Measurements from ENCODE around the gene MPHOSPH6. TPM values are rescaled to one million over a fixed set of nuclear protein-coding genes. Genes with fewer than 3 reads are reported as not detected.
"Not testable (repeated sequence)": the region's sequence is repeated elsewhere in the genome, so short reads cannot be mapped to it uniquely, and the experiment has no call there.

Gene MPHOSPH6, protein sequence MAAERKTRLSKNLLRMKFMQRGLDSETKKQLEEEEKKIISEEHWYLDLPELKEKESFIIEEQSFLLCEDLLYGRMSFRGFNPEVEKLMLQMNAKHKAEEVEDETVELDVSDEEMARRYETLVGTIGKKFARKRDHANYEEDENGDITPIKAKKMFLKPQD
- total RNA-seq (2022) (39.9 and 46.8 TPM in 2 replicates), Bru-seq, nascent RNA (percentile 89 among the genes with signal in this experiment), BruChase-seq, experiment 1, labeled RNA remaining after a 6-hour chase (percentile 93 among the genes with signal in this experiment), BruChase-seq, experiment 2, labeled RNA remaining after a 2-hour chase (percentile 97 among the genes with signal in this experiment)
- long read RNA-seq, transcript MPHOSPH6-201 (5 exons, 1,103 nt), result major isoform, 61 of 78 reads
- long read RNA-seq, partial matches to known transcripts, result 3 of 78 reads
- long read RNA-seq, other reads (novel, unspliced or antisense), result 14 of 78 reads

DNA sequence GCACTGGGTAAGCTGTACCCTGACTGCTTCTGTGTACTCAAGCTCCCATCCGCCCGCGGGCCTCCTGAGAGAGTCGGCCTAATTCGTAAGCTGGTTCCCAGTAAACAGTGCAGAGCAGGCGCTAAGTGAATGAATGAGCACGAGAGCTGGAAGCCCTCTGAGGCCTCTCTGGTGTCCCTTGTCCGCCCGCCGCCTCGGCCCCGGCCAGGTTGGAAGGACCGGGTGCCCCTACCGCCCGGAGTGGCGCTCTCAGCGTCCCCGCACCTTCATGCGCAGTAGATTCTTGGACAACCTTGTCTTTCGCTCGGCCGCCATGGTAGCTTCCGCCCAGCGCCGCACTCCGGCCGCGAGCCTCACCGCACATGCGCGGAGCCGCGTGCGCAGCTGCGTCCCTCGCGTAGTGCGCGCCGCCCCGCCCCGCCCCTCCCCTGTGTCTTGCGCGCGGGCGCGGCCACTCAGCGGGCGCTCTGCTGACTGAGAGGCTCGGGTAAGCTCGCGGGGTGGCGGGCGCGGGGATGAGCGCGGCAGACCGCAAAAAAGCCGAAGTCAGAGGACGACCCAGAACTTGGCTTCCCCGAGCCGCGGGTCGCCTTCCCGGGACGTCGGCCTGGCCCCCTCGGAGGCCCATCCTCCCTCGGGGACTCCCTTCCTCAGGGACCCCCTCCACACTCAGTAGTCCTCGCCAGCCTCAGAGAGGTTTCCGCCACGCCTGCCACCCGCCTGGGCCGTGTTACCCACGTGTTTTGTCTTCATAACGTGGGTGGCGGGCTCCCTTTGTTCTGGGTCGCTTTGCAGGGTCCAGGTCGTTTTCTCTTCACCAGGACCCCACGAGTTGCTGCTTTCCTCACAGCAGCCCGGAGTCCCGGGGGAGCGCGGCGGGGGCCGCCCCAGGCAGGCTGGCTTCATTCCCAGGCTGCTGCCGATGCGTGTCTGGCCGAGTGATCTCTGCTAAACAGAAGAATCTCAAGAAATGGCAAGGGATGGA is at the start of gene MPHOSPH6:
TSS of gene MPHOSPH6 (minus strand) at position 364 of the 985 bp plus-strand sequence. CDS start at position 315, 49 bp downstream.
- intact Hi-C loops (cut with micrococcal nuclease), result loop anchor here (1.0 to 2.0 kb wide), 3 partner anchors 61 to 280 kb away; no protein-coding TSS in a partner anchor
- H3K4me3 Mint-ChIP-seq (ENCODE audit: unreplicated experiment), result peak within 1 kb of the TSS; percentile 79
- BruUV-seq (replicated peaks), result TSS peak; percentile 52
- CTCF ChIA-PET, result interaction anchor here (0.6 to 1.1 kb wide), 7 partner anchors 11 to 229 kb away, joined by 3 to 5 read pairs (median 3); no protein-coding TSS in a partner anchor
- H3K36me3 Mint-ChIP-seq (ENCODE audit: insufficient read depth, unreplicated experiment), result peaks cover 9% of the 10 kb centered on the region
- DNase-seq (ENCODE audit: unreplicated experiment), result peak; percentile 90
- no peaks in the 10 kb centered on the region for H3K9me3 Mint-ChIP-seq (ENCODE audit: unreplicated experiment)
- TF ChIP-seq, protein P1, sequence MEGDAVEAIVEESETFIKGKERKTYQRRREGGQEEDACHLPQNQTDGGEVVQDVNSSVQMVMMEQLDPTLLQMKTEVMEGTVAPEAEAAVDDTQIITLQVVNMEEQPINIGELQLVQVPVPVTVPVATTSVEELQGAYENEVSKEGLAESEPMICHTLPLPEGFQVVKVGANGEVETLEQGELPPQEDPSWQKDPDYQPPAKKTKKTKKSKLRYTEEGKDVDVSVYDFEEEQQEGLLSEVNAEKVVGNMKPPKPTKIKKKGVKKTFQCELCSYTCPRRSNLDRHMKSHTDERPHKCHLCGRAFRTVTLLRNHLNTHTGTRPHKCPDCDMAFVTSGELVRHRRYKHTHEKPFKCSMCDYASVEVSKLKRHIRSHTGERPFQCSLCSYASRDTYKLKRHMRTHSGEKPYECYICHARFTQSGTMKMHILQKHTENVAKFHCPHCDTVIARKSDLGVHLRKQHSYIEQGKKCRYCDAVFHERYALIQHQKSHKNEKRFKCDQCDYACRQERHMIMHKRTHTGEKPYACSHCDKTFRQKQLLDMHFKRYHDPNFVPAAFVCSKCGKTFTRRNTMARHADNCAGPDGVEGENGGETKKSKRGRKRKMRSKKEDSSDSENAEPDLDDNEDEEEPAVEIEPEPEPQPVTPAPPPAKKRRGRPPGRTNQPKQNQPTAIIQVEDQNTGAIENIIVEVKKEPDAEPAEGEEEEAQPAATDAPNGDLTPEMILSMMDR (IDR thresholded peaks at IDR 0.05; ENCODE audit: unreplicated experiment), result no peak
- H3K27me3 Mint-ChIP-seq (ENCODE audit: insufficient read depth, unreplicated experiment), result peaks cover 26% of the 10 kb centered on the region
- POLR2A ChIA-PET, result interaction anchor here (0.9 to 2.1 kb wide), 16 partner anchors 9 to 173 kb away, joined by 3 to 12 read pairs (median 6); partner anchors contain the start of gene SDR42E1
- peak within 1 kb of the TSS; percentile 68 for H3K27ac Mint-ChIP-seq (ENCODE audit: low read depth, unreplicated experiment)
- peaks cover 16% of the 10 kb centered on the region for H3K4me1 Mint-ChIP-seq (ENCODE audit: insufficient read depth, unreplicated experiment)

DNA sequence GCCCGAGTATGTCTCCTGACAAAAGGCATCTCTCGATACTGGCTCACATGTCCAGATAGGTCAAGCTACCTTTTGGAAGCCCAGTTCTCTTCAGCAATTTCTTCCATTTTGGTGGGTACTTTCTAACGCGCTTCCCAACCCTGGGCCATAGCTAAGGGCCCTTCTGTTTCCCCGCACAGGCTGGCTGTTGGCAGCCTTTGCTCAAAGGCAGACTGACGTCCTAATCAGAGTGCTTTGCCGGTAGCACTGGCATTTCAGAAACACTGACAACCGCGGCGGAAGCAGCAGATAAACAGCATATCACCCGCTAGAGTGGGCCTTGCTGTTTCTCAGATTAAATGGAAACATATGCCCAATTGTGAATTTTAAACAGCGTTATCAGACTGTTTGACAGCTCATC is 49.3 kb upstream of the MPHOSPH6 start:
- Mint-ChIP-seq H3K27me3 (ENCODE audit: insufficient read depth, unreplicated experiment) (peaks cover 13% of the 10 kb centered on the region), H3K4me1 (ENCODE audit: insufficient read depth, unreplicated experiment) (no peaks in the 10 kb centered on the region), H3K9me3 (ENCODE audit: unreplicated experiment) (no peaks in the 10 kb centered on the region), H3K36me3 (ENCODE audit: insufficient read depth, unreplicated experiment) (peaks cover 4% of the 10 kb centered on the region), H3K27ac (ENCODE audit: low read depth, unreplicated experiment) (no peak overlapping the region), H3K4me3 (ENCODE audit: unreplicated experiment) (no peak overlapping the region)
- DNase-seq (ENCODE audit: unreplicated experiment), result no peak
- TF ChIP-seq, protein P1 (IDR thresholded peaks at IDR 0.05; ENCODE audit: unreplicated experiment), result no peak
- intact Hi-C loops (cut with micrococcal nuclease), result no loop called here
- ChIA-PET POLR2A (interaction anchor here (0.8 kb wide), 1 partner anchor 28 kb away, joined by 3 read pairs; no protein-coding TSS in a partner anchor), CTCF (interaction anchor here (1.3 kb wide), 1 partner anchor 187 kb away, joined by 4 read pairs; no protein-coding TSS in a partner anchor)
- BruUV-seq (replicated peaks), result no TSS peak

DNA sequence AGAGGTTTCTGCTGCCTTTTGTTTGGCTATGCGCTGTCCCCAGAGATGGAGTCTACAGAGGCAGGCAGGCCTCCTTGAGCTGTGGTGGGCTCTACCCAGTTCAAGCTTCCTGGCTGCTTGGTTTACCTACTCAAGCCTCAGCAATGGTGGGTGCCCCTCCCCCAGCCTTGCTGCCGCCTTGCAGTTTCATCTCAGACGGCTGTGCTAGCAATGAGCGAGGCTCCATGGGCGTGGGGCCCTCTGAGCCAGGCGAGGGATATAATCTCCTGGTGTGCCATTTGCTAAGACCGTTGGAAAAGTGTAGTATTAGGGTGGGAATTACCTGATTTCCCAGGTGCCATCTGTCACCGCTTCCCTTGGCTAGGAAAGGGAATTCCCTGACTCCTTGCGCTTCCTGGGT is 39.3 kb upstream of the MPHOSPH6 start:
- H3K4me1 Mint-ChIP-seq (ENCODE audit: insufficient read depth, unreplicated experiment); intact Hi-C loops (cut with micrococcal nuclease); DNase-seq (ENCODE audit: unreplicated experiment); H3K27ac Mint-ChIP-seq (ENCODE audit: low read depth, unreplicated experiment); BruUV-seq (replicated peaks); POLR2A ChIA-PET; CTCF ChIA-PET; H3K36me3 Mint-ChIP-seq (ENCODE audit: insufficient read depth, unreplicated experiment); H3K4me3 Mint-ChIP-seq (ENCODE audit: unreplicated experiment): not testable (repeated sequence)
- H3K9me3 Mint-ChIP-seq (ENCODE audit: unreplicated experiment), result peaks cover 17% of the 10 kb centered on the region
- H3K27me3 Mint-ChIP-seq (ENCODE audit: insufficient read depth, unreplicated experiment), result peaks cover 72% of the 10 kb centered on the region

DNA sequence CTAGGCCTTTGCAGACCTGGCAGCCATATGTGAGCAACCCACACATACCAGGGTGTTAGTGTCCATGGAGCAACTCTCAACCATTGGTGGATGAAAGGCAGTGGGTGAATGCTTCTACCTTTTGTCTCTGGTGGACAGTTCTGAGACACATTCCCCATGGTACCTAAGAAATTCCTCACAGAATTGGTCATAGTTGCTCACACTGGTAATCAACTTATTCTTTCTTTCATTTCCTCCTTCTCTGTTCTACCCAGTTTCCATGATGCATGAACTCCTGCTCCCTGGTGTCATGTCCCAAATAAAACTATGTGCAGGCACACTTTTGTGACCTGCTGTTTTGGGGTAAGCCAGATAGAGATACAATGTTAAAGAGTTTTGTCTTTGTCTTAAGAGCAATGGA is 33.2 kb upstream of the MPHOSPH6 start:
- DNase-seq (ENCODE audit: unreplicated experiment), result no peak
- Mint-ChIP-seq H3K4me1 (ENCODE audit: insufficient read depth, unreplicated experiment) (no peaks in the 10 kb centered on the region), H3K27me3 (ENCODE audit: insufficient read depth, unreplicated experiment) (peaks cover 22% of the 10 kb centered on the region), H3K36me3 (ENCODE audit: insufficient read depth, unreplicated experiment) (peaks cover 6% of the 10 kb centered on the region), H3K4me3 (ENCODE audit: unreplicated experiment) (no peak overlapping the region), H3K27ac (ENCODE audit: low read depth, unreplicated experiment) (no peak overlapping the region), H3K9me3 (ENCODE audit: unreplicated experiment) (peaks cover 8% of the 10 kb centered on the region)
- ChIA-PET CTCF (no interaction called here), POLR2A (no interaction called here)
- no TSS peak for BruUV-seq (replicated peaks)
- TF ChIP-seq, protein P1 (IDR thresholded peaks at IDR 0.05; ENCODE audit: unreplicated experiment), result no peak
- intact Hi-C loops (cut with micrococcal nuclease), result no loop called here

Measured in MCF 10A (cell line).